ENCODE measurements around the gene CNTROB. TPM values are rescaled to one million over a fixed set of nuclear protein-coding genes. Genes with fewer than 3 reads are reported as not detected.

The CNTROB gene, protein sequence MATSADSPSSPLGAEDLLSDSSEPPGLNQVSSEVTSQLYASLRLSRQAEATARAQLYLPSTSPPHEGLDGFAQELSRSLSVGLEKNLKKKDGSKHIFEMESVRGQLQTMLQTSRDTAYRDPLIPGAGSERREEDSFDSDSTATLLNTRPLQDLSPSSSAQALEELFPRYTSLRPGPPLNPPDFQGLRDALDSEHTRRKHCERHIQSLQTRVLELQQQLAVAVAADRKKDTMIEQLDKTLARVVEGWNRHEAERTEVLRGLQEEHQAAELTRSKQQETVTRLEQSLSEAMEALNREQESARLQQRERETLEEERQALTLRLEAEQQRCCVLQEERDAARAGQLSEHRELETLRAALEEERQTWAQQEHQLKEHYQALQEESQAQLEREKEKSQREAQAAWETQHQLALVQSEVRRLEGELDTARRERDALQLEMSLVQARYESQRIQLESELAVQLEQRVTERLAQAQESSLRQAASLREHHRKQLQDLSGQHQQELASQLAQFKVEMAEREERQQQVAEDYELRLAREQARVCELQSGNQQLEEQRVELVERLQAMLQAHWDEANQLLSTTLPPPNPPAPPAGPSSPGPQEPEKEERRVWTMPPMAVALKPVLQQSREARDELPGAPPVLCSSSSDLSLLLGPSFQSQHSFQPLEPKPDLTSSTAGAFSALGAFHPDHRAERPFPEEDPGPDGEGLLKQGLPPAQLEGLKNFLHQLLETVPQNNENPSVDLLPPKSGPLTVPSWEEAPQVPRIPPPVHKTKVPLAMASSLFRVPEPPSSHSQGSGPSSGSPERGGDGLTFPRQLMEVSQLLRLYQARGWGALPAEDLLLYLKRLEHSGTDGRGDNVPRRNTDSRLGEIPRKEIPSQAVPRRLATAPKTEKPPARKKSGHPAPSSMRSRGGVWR
- total RNA-seq, result 15.0 and 24.1 TPM in 2 replicates

DNA sequence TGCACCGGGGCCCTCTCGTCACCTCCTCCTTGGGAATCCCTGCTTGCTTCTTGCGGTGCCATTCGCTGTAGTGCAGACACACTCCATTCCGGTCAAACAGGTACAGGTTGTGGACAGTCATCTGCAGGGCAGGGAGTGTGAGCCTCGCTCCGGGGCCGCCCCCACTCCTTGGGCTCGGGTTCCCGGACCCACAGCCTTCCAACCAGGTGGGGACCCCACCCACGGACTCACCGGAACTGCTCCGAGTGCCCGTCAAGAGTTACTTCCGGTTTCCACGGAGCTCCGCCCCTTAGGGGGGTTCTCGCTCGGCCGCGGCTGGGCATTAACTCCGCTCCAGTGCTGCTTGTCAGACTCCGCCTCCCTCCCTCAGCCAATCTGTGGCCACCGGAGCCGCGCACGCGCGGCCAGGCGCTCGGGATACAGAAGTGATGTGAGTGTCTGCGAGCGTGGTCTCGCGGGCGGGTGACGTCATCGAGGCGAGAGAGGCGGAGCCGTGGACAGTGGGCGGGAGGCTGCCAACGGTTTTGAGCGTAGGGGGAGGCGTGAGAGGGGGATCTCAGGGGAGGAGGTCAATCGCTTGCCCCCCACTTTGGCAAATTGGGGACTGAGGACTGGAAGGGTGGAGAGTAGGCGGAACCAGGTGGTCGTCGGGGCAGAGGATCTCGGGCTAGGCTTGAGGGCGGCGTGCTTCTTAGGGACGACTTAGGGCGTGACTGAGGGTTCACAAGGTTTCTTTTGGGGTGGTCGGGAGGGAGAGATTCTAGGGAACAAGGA lies at the start of gene CNTROB, which contains the start of gene TRAPPC1:
Gene CNTROB, plus strand, starts transcription at position 498 of the 774 bp plus-strand sequence. CDS start 874 bp downstream, outside the sequence.
Gene TRAPPC1, minus strand, starts transcription at position 238 of the 774 bp plus-strand sequence. Its CDS starts 117 bp downstream, at position 121.

DNA sequence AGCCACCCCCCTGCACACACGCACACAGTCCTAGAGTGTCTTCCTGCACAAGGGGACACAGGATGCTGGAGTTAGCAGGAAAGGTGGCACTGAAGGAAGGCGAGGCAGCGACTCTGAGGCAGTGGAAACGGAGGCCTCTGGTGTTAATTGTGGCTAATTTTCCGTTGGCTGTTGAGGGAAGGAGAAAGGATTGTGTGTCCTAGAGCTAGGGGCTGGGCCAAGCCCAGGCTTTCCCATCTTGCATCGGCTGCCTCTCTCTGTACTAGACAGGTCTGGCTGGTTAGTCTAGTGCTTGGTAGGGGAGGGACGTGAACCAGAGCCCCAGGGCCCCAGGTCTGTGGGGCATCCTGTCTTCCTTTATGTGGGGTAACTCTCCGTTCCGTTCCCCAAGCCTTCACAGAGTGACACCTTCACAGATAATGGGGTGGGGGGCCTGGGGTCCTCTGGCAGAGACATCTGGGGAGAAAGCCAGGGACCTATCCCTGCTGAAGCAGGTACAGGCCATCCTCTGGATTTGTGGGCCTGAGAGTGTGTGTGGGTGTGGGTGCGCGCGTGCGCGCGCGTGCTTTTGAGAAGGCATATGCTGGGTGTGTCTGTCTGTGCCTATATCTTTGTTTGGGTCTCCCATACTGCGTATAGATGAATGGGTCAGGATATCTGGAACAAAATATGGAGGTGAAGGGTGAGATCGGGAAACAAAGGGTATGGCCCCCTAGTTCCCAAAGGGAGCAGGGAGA lies 43.7 kb upstream of the CNTROB start, which contains the start of gene CHD3:
Gene CHD3, plus strand, starts transcription at position 606 of the 737 bp plus-strand sequence. CDS start 212 bp downstream, outside the sequence.

DNA sequence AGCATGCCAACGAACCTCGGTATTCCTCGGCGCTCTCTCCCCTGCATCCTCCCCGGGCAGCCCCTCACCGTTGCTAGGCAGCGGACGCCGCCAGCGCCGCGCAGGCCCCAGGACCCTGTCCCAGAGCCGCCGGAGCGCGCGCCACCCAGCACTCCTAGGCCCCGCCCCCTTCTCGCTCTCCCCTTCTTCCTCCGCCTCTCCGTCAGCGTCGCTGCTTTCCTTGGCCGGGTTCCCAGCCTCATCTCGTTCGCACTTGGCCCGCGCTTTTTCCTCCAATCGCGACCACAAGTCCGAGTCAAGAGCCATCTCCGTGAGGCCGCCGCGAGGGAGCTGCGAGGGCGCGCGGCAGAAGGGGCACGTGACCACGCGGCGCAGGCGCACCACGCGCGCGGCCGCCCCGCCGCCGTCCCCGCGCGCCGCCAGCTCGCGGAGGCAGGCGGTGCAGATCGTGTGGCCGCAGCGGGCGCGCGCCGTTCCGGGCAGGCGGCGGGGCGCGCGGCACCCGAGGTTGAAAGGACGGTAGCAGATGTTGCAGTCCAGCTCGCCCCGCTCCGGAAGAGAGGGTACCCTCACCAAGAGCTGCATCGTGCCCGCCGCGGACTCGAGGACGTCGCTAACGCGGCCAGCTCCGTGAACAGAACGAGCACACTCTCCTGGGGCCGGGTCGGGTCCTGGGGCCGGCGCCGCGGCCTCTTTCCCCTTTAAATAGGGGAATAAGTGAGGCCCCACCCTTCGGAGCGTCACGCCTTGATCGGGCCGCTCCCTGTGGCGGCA lies 16.2 kb upstream of the CNTROB start, which contains the start of gene RNF227:
Gene RNF227, minus strand, starts transcription at position 679 of the 774 bp plus-strand sequence. Its CDS starts 94 bp downstream, at position 585.

DNA sequence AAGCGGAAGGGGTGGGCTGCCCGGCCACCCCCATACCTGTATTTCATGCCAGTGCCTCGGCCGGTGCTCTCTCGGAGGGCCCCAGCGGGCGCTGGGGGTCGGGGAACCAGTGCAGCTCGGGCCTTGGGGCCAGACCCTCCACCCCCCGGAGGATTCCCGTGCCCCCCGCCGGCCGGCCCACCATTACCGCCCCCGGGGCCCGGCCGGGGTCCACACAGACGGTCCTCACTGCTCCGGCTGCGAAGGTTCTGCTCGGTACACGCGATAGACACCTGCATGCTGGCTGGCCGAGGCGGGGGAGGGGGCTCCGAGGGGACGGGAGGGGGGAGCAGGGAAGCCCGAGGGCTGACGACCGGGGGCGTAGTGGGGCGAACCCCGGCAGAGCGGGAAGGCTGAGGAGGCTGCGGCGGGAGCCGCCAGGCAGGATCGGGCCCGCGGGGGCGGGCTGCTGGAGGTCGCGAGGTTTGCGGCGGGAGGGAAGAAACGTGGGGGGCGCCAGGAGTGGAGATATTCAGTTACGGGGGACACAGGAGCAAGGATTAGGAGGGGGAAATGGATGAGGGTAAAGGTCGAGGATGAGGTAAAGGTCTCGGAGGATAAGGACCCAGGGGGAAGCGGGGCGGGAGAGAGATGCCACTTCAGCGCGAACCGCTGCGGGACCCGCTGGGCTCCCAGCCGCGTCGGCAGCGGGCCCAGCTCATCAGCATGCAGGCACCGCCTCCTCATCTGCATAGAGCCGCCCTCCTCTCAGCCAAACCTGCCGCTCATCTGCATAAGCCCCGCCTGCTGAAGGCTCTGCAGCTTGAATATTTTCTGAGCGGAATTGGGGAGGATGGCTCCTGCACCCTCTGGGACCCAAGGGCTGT lies 2.6 kb upstream of the CNTROB start, which contains the start of gene KCNAB3:
Gene KCNAB3, minus strand, starts transcription at position 699 of the 866 bp plus-strand sequence. Its CDS starts 421 bp downstream, at position 278.

Other genes starting within 250 kb of the CNTROB start
- gene TP53, start 244.7 kb upstream of the CNTROB start, total RNA-seq, result 42.1 and 51.4 TPM in 2 replicates
- 4.7 and 7.9 TPM in 2 replicates for gene WRAP53, start 243.7 kb upstream of the CNTROB start, total RNA-seq
- gene EFNB3, start 227.0 kb upstream of the CNTROB start, total RNA-seq, result 6.6 and 7.0 TPM in 2 replicates
- gene DNAH2, start 214.5 kb upstream of the CNTROB start, total RNA-seq, result 2.3 and 6.3 TPM in 2 replicates
- gene KDM6B, start 98.0 kb upstream of the CNTROB start, total RNA-seq, result 3.2 and 7.6 TPM in 2 replicates
- 0.72 TPM in 1 of 2 replicates, not detected in the other for gene TMEM88, start 77.1 kb upstream of the CNTROB start, total RNA-seq
- gene NAA38, start 74.6 kb upstream of the CNTROB start, total RNA-seq, result 110 and 113 TPM in 2 replicates
- 7.6 and 8.1 TPM in 2 replicates for gene CYB5D1, start 74.2 kb upstream of the CNTROB start, total RNA-seq
- gene CHD3, start 43.4 kb upstream of the CNTROB start, total RNA-seq, result 64.0 and 75.8 TPM in 2 replicates
- gene RNF227, start 15.9 kb upstream of the CNTROB start, total RNA-seq, result 0.72 and 1.1 TPM in 2 replicates
- gene KCNAB3, start 2.4 kb upstream of the CNTROB start, total RNA-seq, result 0.18 TPM in 1 of 2 replicates, not detected in the other
- gene TRAPPC1, start 260 bp upstream of the CNTROB start, total RNA-seq, result 33.4 and 51.2 TPM in 2 replicates
- gene GUCY2D, start 70.4 kb downstream of the CNTROB start, total RNA-seq, result not detected in 2 replicates
- gene ALOX15B, start 106.9 kb downstream of the CNTROB start, total RNA-seq, result 0.16 and 0.36 TPM in 2 replicates
- not detected in 2 replicates for gene ALOX12B, start 155.5 kb downstream of the CNTROB start, total RNA-seq
- not detected in 2 replicates for gene ALOXE3, start 186.3 kb downstream of the CNTROB start, total RNA-seq
- not detected in 2 replicates for gene HES7, start 191.9 kb downstream of the CNTROB start, total RNA-seq
- gene PER1, start 220.2 kb downstream of the CNTROB start, total RNA-seq, result 30.0 and 61.0 TPM in 2 replicates
- gene VAMP2, start 230.7 kb downstream of the CNTROB start, total RNA-seq, result 3.9 and 8.5 TPM in 2 replicates
- 16.8 and 24.0 TPM in 2 replicates for gene TMEM107, start 244.2 kb downstream of the CNTROB start, total RNA-seq

All from cardiac atrium fibroblast (primary cell).